DMS79 (cell line): ENCODE results near the gene TCF7L1.
"Not testable (repeated sequence)": the region's sequence is repeated elsewhere in the genome, so short reads cannot be mapped to it uniquely, and the experiment has no call there.

Source experiments
- DNase-seq: peaks from one replicate; lab custom pipeline; 2025; lab: John Stamatoyannopoulos, UW

Gene TCF7L1, protein sequence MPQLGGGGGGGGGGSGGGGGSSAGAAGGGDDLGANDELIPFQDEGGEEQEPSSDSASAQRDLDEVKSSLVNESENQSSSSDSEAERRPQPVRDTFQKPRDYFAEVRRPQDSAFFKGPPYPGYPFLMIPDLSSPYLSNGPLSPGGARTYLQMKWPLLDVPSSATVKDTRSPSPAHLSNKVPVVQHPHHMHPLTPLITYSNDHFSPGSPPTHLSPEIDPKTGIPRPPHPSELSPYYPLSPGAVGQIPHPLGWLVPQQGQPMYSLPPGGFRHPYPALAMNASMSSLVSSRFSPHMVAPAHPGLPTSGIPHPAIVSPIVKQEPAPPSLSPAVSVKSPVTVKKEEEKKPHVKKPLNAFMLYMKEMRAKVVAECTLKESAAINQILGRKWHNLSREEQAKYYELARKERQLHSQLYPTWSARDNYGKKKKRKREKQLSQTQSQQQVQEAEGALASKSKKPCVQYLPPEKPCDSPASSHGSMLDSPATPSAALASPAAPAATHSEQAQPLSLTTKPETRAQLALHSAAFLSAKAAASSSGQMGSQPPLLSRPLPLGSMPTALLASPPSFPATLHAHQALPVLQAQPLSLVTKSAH

DNA sequence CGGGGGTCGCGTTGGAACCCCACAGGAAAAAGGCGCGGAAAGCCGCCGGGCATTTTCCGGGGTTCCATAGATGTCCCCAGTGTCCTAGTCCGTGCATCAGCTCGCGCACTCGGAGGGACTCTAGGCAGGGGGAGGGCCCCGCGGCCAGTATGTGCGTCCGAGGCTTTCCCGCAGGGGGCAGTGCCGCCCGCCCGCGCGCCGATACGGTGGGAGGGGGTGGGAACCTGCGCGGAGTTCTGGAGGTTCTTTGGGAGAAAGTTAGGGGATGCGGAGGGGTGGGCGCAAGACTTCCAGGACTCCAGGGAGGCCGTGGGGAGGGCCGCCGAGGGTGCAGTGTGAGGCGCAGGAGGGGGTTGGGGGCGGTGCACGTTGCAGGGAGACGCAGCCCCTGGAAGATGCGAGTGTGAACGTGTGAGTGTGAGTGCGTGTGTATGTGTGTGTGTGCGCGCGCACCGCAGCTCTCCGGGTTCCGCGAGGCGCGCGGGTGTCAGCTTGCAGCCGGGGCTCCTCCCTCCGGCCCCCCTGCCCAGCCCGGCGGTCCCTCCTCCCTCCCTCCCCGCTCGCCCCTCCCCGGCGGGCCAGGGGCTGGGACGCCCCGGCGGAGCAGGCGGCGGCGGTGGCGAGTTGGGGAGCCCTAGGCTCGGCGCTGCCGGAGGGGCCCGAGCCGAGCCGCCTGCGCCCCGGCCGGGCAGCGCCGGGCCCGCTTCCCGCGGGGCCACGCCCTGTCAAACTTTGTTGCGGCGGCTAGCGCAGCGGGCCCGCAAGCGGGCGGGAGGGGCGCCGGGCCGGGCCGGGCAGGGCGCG is at the start of gene TCF7L1:
TSS of gene TCF7L1 (plus strand) at position 559 of the 804 bp plus-strand sequence. CDS start 293 bp downstream, outside the sequence.
- DNase-seq = peak; percentile 72

GRCh38 chr2:85085563-85085962 is 47.6 kb upstream of the TCF7L1 start:
- no peak for DNase-seq

DNA sequence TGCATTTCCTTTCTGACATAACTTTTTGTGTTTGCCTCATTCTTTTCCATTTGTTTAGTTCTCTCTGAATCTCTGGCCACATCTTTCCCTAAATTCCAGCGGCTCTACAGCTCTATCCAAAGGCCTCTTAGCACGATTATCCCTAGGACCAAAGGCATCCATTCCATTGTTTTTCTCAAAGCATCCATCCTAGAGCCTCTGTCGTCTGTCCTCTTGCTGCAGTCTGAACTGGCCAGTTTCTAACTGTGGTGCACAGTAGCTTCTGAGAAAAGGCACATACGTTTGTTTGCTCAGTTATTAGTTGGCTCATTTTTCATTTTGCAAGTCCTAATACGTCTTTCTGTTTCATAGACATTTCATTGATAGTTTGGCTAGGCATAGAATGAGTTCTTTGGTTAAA is 45.7 kb upstream of the TCF7L1 start:
- DNase-seq = no peak

- no peak for DNase-seq
Observed at GRCh38 chr2:85088921-85089320, 44.3 kb upstream of the TCF7L1 start.

DNA sequence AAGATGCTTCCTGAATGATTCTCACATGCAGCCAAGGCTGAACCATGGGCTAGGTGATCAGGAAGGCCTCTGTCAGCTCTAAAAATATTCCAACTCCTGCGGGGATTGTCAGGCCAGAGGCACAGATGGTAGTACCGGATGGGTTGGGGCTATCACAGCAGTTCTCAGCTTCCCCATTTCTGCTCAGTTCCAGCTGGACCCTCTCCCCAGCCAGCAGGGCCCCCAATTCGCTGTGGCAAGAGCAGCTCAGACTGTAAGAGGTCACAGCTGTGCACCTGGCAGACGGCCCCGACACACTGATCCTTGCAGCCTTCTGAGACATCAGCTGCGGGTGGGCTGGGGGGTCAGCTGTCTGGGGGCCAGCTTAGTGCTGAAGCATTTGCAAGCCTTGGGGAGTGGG is 43.6 kb upstream of the TCF7L1 start:
- no peak for DNase-seq

GRCh38 chr2:85091838-85092237 is 41.4 kb upstream of the TCF7L1 start:
- DNase-seq = peak; percentile 4

DNA sequence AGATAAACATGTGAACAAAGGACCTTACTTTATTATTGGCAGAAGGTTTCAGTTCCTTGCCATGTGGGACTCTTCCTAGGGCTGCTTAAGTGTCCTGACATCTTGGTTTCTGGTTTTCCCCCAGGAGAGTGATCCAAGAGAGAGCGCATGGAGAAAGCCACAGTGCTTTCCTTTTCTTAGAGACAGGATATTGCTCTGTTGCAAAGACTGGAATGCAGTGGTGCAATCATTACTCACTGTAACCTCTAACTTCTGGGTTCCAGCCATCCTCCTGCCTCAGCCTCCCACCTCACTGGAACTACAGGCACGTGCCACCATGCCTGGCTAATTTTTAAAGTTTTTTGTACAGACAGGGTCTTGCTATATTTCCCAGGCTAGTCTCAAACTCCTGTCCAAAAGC is 38.1 kb upstream of the TCF7L1 start:
- no peak for DNase-seq

DNA sequence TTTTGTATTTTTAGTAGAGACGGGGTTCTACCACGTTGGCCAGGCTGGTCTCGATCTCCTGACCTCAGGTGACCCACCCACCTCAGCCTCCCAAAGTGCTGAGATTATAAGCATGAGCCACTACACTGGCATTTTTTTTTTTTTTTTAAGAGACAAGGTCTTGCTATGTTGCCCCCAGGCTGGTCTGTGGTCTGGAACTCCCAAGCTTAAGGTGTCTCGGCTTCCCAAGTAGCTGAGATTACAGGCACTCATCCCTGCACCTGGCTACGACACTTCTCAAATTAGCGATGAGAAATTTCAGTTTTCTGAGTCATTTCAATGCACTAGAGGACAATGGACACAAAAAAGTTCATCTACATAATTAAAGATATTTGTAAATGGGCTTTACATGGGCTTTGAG is 36.6 kb upstream of the TCF7L1 start:
- no peak for DNase-seq

DNA sequence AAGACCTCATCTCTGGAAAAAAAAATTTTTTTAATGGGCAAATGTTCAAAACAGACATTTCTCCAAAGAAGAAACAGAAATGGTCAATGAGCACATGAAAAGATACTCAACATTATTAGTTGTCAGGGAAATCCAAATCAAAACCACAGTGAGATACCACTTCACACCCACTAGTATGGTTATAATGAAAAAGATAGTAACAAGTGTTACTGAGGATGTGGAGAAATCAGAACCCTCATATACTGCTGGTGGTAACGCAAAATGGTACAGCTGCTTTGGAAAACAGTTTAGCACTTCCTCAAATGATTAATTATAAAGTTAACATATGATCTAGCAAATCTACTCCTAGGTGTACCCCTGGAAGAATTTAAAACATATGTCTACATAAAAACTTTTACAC is 29.0 kb upstream of the TCF7L1 start:
- no peak for DNase-seq

GRCh38 chr2:85106489-85107180 is 26.6 kb upstream of the TCF7L1 start:
- DNase-seq = no peak

GRCh38 chr2:85110991-85111560 is 22.1 kb upstream of the TCF7L1 start:
- DNase-seq = no peak

- no peak for DNase-seq
Observed at GRCh38 chr2:85111819-85112281, 21.3 kb upstream of the TCF7L1 start.

DNA sequence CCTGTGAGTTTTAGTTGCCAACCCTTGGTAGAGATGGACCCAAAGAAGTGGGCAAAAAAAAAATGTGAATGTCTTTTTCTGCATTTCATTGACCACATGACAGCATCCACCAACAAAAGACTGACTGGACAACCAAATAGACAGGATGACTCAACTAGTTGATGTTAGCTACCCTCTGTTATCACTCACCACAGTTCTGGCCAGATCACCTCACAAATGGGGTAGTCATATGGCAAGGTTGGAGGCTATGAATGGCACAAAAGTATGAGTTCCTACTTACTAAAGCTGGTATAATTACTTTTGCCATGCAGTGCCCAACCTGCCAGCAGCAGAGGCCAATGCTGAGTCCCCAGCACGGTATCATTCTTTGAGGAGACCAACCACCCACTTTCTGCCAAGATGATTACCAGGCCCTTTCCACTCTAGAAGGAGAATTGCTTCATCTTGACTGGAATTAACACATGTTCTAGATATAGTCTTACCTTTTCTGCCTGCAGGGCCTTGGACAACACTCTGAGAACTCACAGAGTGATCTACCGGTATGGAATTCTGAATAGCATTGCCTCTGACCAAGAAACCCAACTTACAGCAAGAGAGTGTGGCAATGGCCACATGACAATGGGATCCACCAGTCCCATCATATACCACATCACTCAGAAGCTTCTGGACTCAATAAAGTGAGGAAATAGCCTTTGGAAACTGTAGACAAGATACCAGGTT is 20.1 kb upstream of the TCF7L1 start:
- no peak for DNase-seq

DNA sequence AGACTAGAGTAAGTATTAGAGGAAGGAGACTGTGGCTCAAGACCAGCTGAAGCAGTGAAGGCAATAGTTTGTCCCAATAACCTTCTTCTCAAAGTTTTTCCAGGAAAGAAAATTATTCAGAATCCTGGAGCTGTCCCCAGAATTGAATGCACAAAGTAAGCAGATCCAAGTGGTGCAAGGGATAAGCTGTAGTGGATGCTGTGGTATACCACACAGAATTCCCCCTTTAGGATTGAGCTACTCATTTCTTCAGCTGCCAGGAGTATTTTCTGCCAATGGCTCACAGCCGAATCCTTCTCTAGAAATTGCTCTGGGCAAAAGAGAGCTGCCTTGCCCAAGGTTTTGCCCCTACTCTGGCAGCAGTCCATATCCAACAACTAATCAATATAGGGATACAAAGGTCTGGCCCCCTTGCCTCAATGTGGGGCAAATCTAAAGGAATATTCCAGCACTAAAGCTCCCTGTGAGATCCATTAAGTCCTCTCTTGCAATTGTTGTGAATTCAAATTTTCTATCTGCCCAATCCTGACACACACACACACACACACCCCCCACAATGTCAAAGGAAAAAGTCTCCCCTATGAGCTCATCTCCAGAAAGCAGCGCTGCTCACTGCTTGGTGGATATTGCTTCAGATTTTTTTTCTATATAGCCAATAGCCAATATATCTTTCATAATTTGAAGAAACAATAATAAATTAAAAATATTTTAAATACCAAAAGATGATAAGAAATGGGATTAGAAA is 18.4 kb upstream of the TCF7L1 start:
- no peak for DNase-seq

GRCh38 chr2:85116207-85116606 is 17.0 kb upstream of the TCF7L1 start:
- no peak for DNase-seq

DNA sequence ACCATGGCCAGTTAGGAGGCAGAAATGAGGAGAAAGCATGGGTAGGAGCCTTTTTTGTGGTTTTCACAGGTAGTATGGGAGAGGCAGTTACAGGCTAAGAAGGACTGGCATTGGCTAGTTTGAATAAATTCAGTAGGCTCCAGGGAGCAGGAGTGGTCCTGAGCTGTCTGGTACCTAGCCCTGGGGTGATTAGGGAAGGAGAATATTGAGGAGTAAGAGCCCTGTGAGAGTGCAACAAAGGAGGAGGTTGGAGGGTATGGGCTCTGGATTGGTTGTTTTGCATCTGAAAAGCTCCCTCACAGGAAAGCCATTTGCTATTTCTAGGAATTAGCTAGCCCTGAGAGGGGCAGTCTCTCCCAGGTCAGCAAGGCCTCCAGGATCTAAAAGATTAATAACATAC is 13.3 kb upstream of the TCF7L1 start:
- DNase-seq = no peak

GRCh38 chr2:85120363-85120762 is 12.8 kb upstream of the TCF7L1 start:
- no peak for DNase-seq

- not testable (repeated sequence) for DNase-seq
Observed at GRCh38 chr2:85126462-85126861, 6.7 kb upstream of the TCF7L1 start.

- DNase-seq = no peak
Observed at GRCh38 chr2:85129861-85130260, 3.3 kb upstream of the TCF7L1 start.

DNA sequence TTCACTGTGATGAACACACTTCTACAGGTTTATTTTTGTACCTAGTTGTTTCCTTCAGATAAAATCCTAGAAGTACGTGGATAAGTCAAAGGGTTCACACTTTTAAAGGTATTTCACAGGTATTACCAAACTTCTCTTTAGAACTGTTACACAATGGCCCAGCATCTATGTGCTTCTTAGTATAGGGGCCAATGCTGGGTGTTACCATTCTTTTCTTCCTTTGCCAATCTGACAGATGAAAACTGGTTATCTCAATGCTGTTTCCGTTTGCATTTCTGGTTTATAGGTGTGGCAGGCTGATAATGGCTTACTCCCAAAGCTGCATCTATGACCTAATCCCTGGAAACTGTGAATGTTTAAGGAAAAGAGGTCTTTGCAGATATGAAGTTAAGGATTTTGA is 2.8 kb upstream of the TCF7L1 start:
- DNase-seq = no peak
